K562 (cell line): ENCODE data around the gene KCNQ5. TPM values are rescaled to one million over a fixed set of nuclear protein-coding genes. Genes with fewer than 3 reads are reported as not detected.

Experiments used
- ADNP ChIP-seq: fragments of 200-800 bp; sonication (Bioruptor generic); IDR thresholded peaks from 2 replicates; pipeline ENCODE4 v1.6.1; 2016; ENCODE audit warnings: missing genetic modification characterization, missing compliant biosample characterization
- GTF2A2 ChIP-seq: IDR thresholded peaks from 2 replicates; pipeline ENCODE4 v1.6.1; 2016; ENCODE audit warnings: mild to moderate bottlenecking, missing genetic modification characterization, missing compliant biosample characterization
- HMG20A ChIP-seq: fragments of 450-650 bp; formaldehyde crosslinking; conservative IDR thresholded peaks from 2 replicates; pipeline ENCODE4 v1.4.0; 2020; ENCODE audit warnings: mild to moderate bottlenecking, mixed read lengths
- MBD2 ChIP-seq: sonication (generic); IDR thresholded peaks from 2 replicates; pipeline ENCODE4 v1.6.1; 2016; ENCODE audit warnings: low read depth, borderline replicate concordance
- MED1 ChIP-seq: sonication (generic); formaldehyde crosslinking; IDR thresholded peaks from 2 replicates; pipeline ENCODE4 v1.8.1; 2023; ENCODE audit warnings: missing genetic modification reagents, borderline replicate concordance
- MLX ChIP-seq, 2 experiments: fragments of 450-650 bp in 1 of 2; sonication (generic) in 1 of 2; formaldehyde crosslinking; conservative IDR thresholded peaks; 2 replicates each; pipeline versions ENCODE4 v1.4.0 to v1.8.1; 2020 to 2022; ENCODE audit warnings: mild to moderate bottlenecking in 1 of 2, missing genetic modification reagents in 1 of 2
- MYC ChIP-seq, 2 experiments: fragments of 250-450 bp in 1 of 2; sonication (Bioruptor Pico) in 1 of 2; IDR thresholded peaks; 2 replicates each; pipeline versions ENCODE4 v1.5.1 to v1.6.1; 2012 to 2021; ENCODE audit warnings: low read depth in 2 of 2, borderline replicate concordance in 1 of 2, improper control_type of control experiment in 1 of 2, low read length in 1 of 2, mild to moderate bottlenecking in 1 of 2, moderate library complexity in 1 of 2
- NFE2L1 ChIP-seq: fragments of 450-650 bp; IDR thresholded peaks from 2 replicates; pipeline ENCODE4 v1.6.1; 2016; ENCODE audit warnings: missing genetic modification characterization, low read depth, mild to moderate bottlenecking, missing compliant biosample characterization, moderate library complexity, borderline replicate concordance
- NR2F6 ChIP-seq: fragments of 450-650 bp; formaldehyde crosslinking; IDR thresholded peaks from 2 replicates; pipeline ENCODE4 v1.4.0; 2020; ENCODE audit warnings: mild to moderate bottlenecking
- PHF20 ChIP-seq: fragments of 450-650 bp; IDR thresholded peaks from 2 replicates; pipeline ENCODE4 v1.6.1; 2018; ENCODE audit not compliant: partially characterized antibody
- PHF8 ChIP-seq: fragments of 200-600 bp; sonication (generic); IDR thresholded peaks from 2 replicates; pipeline ENCODE4 v1.6.1; 2012; ENCODE audit warnings: mixed run types, mild to moderate bottlenecking, inconsistent platforms, low read length, moderate library complexity, borderline replicate concordance
- PYGO2 ChIP-seq: fragments of 450-650 bp; IDR thresholded peaks from 2 replicates; pipeline ENCODE4 v1.6.1; 2016; ENCODE audit warnings: mild to moderate bottlenecking, missing genetic modification characterization, moderate library complexity, missing compliant biosample characterization
- RCOR1 ChIP-seq, 2 experiments: IDR thresholded peaks; 2 replicates each; pipeline ENCODE4 v1.6.1; 2012; ENCODE audit warnings: low read depth in 2 of 2, low read length in 2 of 2, borderline replicate concordance in 1 of 2, improper control_type of control experiment in 1 of 2
- SMC3 ChIP-seq: conservative IDR thresholded peaks from 2 replicates; pipeline ENCODE4 v1.6.1; 2011; ENCODE audit warnings: low read depth, low read length, improper control_type of control experiment; ENCODE audit not compliant: insufficient read depth
- SRF ChIP-seq, 2 experiments: fragments of 250-450, 450-650 bp in 1 of 2; sonication (Bioruptor Pico) in 1 of 2; sonication (generic) in 1 of 2; formaldehyde crosslinking; IDR thresholded peaks; 2 replicates each; pipeline versions ENCODE4 v1.5.0 to v1.5.1; 2020 to 2022; ENCODE audit warnings: mild to moderate bottlenecking in 1 of 2, missing genetic modification reagents in 1 of 2
- ZBTB8A ChIP-seq: fragments of 450-650 bp; IDR thresholded peaks from 2 replicates; pipeline ENCODE4 v1.6.1; 2018; ENCODE audit warnings: mild to moderate bottlenecking, moderate library complexity; ENCODE audit not compliant: partially characterized antibody
- ZBTB9 ChIP-seq: fragments of 450-650 bp; formaldehyde crosslinking; IDR thresholded peaks from 2 replicates; pipeline ENCODE4 v1.4.0; 2020; ENCODE audit warnings: mild to moderate bottlenecking, moderate library complexity
- ZKSCAN3 ChIP-seq: fragments of 250-450 bp; sonication (Bioruptor Pico); IDR thresholded peaks from 2 replicates; pipeline ENCODE4 v1.4.0; 2020
- ZNF212 ChIP-seq: fragments of 450-650 bp; formaldehyde crosslinking; IDR thresholded peaks from 2 replicates; pipeline ENCODE4 v1.4.0; 2020; ENCODE audit warnings: mild to moderate bottlenecking
- ZNF239 ChIP-seq: fragments of 250-450 bp; sonication (Bioruptor Pico); IDR thresholded peaks from 2 replicates; pipeline ENCODE4 v1.4.0; 2020; ENCODE audit warnings: mild to moderate bottlenecking
- ZZZ3 ChIP-seq: fragments of 450-650 bp; IDR thresholded peaks from 2 replicates; pipeline ENCODE4 v1.6.1; 2016; ENCODE audit warnings: antibody characterized with exemption, mild to moderate bottlenecking, moderate library complexity
- polyA plus RNA-seq, 8 experiments: library from polyadenylated mRNA; depleted of rRNA in 4 of 8; stranded (reverse) in 5 of 8; unstranded in 3 of 8; fragments of >200 nt; fragmentation: Nextera tagmentation in 2 of 8; fragmentation: Illumina TruSeq in 1 of 8; extraction: Ambion mirVana in 2 of 8; extraction: Trizol in 1 of 8; gene quantifications; 2 replicates each; pipeline versions ENCODE4 v1.2.1 to v1.2.3, GENCODE V29; 2011 to 2014; ENCODE audit warnings: inconsistent platforms in 1 of 8, missing spikeins in 1 of 8
- total RNA-seq, 7 experiments: library from RNA; depleted of rRNA in 6 of 7; stranded (reverse); fragments of >200 nt in 6 of 7; fragmentation: Illumina TruSeq in 2 of 7; extraction: Trizol in 2 of 7; gene quantifications; 2 replicates each; pipeline versions ENCODE4 v1.2.1 to v1.2.3, GENCODE V29; 2011 to 2021; ENCODE audit warnings: low replicate concordance in 1 of 7
- TF ChIP-seq, protein P1 (sequence below): sonication (generic); formaldehyde crosslinking; IDR thresholded peaks from 2 replicates; pipeline ENCODE4 v1.8.0; 2022; ENCODE audit warnings: mild to moderate bottlenecking, missing genetic modification reagents
- TF ChIP-seq, protein P2 (sequence below), 3 experiments: IDR thresholded peaks in 2 of 3; conservative IDR thresholded peaks in 1 of 3; 2 replicates each; pipeline ENCODE4 v1.5.1; 2011 to 2012; ENCODE audit warnings: low read length in 3 of 3, mild to moderate bottlenecking in 3 of 3, control low read depth in 2 of 3, improper control_type of control experiment in 1 of 3, inconsistent platforms in 1 of 3, low read depth in 1 of 3, mixed read lengths in 1 of 3, moderate library complexity in 1 of 3; ENCODE audit not compliant: insufficient read depth in 2 of 3
- TF ChIP-seq, protein P3 (sequence below): sonication (generic); formaldehyde crosslinking; IDR thresholded peaks from 2 replicates; pipeline ENCODE4 v1.8.0; 2023; ENCODE audit warnings: mild to moderate bottlenecking, missing genetic modification reagents

KCNQ5 gene
- total and polyA plus RNA-seq, 9 of the 15 experiments (the other 6 are each of a cell fraction or from before 2014, with no cell fraction given), result 0.31 to 5.9 (median 2.6) TPM

DNA sequence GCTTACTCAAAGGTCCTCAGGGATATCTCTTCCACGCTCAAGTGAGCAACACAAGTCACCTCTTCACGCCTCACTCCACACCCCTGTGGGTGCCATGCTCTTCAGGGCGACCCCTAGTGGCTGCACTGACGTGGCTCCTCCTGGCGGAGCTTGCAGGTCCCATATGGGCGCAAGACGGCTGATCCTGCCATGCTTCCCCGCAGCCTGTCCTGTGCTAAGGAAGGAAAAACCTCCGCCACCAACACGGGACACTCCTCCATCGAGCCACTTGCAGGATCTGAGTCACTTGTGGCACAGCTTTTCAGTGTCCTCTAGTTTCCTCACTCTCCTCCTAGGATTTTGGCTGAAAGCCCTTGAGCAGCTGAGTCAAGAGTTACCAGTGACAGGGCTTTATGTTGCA, 512.7 kb downstream of the KCNQ5 start (continued):
- TF ChIP-seq MLX (CRISPR knock-in tag; conservative IDR thresholded peaks at IDR 0.05) (no peak), ADNP (tag) (no peak), ZBTB8A (no peak), ZNF212 (CRISPR knock-in tag) (no peak), SMC3 (peak; percentile 43; the same call in 1 of the 2 replicates), PHF20 (no peak), PHF8 (no peak), NFE2L1 (no peak), MBD2 (no peak), MYC (IDR thresholded peaks at IDR 0.05; ENCODE audit: low read depth, low read length) (peak; percentile 20; the same call in 1 of the 2 replicates), MYC (CRISPR knock-in tag; IDR thresholded peaks at IDR 0.05; ENCODE audit: borderline replicate concordance, low read depth) (no peak), MED1 (CRISPR knock-in tag) (no peak), GTF2A2 (tag) (no peak), ZZZ3 (no peak), ZKSCAN3 (CRISPR knock-in tag) (no peak), HMG20A (CRISPR knock-in tag) (no peak), RCOR1 (IDR thresholded peaks at IDR 0.05; ENCODE audit: borderline replicate concordance in 1 of 2, low read depth in 2 of 2, low read length in 2 of 2) (no peak), SRF (CRISPR knock-in tag; IDR thresholded peaks at IDR 0.05) (no peak), ZBTB9 (CRISPR knock-in tag) (no peak), NR2F6 (CRISPR knock-in tag) (no peak), ZNF239 (CRISPR knock-in tag) (no peak), PYGO2 (no peak)
- TF ChIP-seq, protein P1, sequence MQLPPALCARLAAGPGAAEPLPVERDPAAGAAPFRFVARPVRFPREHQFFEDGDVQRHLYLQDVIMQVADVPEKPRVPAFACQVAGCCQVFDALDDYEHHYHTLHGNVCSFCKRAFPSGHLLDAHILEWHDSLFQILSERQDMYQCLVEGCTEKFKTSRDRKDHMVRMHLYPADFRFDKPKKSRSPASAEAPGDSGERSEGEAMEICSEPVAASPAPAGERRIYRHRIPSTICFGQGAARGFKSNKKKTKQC (CRISPR knock-in tag), result no peak
- TF ChIP-seq, protein P2, sequence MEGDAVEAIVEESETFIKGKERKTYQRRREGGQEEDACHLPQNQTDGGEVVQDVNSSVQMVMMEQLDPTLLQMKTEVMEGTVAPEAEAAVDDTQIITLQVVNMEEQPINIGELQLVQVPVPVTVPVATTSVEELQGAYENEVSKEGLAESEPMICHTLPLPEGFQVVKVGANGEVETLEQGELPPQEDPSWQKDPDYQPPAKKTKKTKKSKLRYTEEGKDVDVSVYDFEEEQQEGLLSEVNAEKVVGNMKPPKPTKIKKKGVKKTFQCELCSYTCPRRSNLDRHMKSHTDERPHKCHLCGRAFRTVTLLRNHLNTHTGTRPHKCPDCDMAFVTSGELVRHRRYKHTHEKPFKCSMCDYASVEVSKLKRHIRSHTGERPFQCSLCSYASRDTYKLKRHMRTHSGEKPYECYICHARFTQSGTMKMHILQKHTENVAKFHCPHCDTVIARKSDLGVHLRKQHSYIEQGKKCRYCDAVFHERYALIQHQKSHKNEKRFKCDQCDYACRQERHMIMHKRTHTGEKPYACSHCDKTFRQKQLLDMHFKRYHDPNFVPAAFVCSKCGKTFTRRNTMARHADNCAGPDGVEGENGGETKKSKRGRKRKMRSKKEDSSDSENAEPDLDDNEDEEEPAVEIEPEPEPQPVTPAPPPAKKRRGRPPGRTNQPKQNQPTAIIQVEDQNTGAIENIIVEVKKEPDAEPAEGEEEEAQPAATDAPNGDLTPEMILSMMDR (IDR thresholded peaks at IDR 0.05 in 2 of 3, conservative IDR thresholded peaks at IDR 0.05 in 1 of 3; ENCODE audit: insufficient read depth in 2 of 3, low read depth in 1 of 3, low read length in 3 of 3), result peak; percentile 66 to 84 (median 78)
- TF ChIP-seq, protein P3, sequence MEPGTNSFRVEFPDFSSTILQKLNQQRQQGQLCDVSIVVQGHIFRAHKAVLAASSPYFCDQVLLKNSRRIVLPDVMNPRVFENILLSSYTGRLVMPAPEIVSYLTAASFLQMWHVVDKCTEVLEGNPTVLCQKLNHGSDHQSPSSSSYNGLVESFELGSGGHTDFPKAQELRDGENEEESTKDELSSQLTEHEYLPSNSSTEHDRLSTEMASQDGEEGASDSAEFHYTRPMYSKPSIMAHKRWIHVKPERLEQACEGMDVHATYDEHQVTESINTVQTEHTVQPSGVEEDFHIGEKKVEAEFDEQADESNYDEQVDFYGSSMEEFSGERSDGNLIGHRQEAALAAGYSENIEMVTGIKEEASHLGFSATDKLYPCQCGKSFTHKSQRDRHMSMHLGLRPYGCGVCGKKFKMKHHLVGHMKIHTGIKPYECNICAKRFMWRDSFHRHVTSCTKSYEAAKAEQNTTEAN (CRISPR knock-in tag), result no peak
